Measurements from ENCODE around the gene SIRT4.

The SIRT4 gene

DNA sequence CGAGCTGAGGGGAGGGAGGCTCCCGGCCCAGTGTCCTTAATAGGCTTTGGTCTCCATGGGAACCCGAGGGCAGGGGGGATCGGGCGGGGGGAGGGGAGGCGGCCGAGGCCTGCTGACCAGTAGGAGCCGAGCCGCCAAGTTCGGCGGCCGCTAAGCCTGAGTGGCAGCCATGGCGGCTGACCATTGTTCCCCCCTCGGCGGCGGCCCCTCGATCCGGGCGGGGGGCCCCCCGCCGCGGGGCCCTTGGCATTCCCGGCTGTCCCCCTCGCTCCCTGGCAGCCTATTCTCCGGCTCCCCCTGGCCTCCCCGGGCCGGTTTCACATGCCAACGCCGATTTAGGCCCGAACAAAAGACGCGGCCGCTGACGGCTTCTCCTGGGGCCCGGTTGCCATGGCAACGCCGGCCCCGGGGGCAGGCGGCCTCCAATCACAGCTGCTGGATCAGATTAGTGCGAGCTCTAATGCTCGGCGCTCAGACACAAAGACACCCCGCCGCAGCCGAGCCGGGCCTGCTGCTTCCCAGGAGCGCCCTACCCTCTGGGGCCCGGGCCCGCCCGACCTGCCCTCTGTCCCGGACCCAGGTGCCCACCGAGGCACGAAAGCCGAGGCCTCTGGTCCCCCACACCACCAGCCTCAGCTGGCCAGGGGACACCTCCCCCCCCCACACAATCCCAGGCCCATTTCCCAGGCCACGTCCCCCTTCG is 59.5 kb downstream of the SIRT4 start:
- Histone ChIP-seq H3K4me1 (ENCODE audit: insufficient read depth, low read length, poor library complexity, severe bottlenecking) (no peaks in the 10 kb centered on the region), H3K27me3 (ENCODE audit: insufficient read depth, low read length, poor library complexity, severe bottlenecking) (no peaks in the 10 kb centered on the region), H3K4me3 (ENCODE audit: low read length, poor library complexity, severe bottlenecking) (no peak overlapping the region), H3K36me3 (ENCODE audit: insufficient read depth, low read length) (no peaks in the 10 kb centered on the region), H2AFZ (ENCODE audit: low read length) (no peak overlapping the region), H3K79me2 (ENCODE audit: insufficient read depth, low read length) (no peaks in the 10 kb centered on the region), H3K9me3 (ENCODE audit: insufficient read depth, low read depth, low read length) (no peaks in the 10 kb centered on the region), H3K9me2 (replicated peaks; ENCODE audit: low read depth, low read length) (no peaks in the 10 kb centered on the region), H3K4me2 (ENCODE audit: low read depth, low read length, poor library complexity, severe bottlenecking) (no peak overlapping the region), H3F3A (ENCODE audit: low read depth) (no peaks in the 10 kb centered on the region), H4K20me1 (ENCODE audit: insufficient read depth, low read length, poor library complexity, severe bottlenecking) (no peaks in the 10 kb centered on the region), H3K9ac (ENCODE audit: low read depth, low read length, poor library complexity, severe bottlenecking) (no peak overlapping the region)
- TF ChIP-seq EZH2phosphoT487 (IDR thresholded peaks at IDR 0.05; ENCODE audit: borderline replicate concordance) = no peak
- TF ChIP-seq, protein P1, sequence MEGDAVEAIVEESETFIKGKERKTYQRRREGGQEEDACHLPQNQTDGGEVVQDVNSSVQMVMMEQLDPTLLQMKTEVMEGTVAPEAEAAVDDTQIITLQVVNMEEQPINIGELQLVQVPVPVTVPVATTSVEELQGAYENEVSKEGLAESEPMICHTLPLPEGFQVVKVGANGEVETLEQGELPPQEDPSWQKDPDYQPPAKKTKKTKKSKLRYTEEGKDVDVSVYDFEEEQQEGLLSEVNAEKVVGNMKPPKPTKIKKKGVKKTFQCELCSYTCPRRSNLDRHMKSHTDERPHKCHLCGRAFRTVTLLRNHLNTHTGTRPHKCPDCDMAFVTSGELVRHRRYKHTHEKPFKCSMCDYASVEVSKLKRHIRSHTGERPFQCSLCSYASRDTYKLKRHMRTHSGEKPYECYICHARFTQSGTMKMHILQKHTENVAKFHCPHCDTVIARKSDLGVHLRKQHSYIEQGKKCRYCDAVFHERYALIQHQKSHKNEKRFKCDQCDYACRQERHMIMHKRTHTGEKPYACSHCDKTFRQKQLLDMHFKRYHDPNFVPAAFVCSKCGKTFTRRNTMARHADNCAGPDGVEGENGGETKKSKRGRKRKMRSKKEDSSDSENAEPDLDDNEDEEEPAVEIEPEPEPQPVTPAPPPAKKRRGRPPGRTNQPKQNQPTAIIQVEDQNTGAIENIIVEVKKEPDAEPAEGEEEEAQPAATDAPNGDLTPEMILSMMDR (conservative IDR thresholded peaks at IDR 0.05; ENCODE audit: low read length) = no peak
